GM20000 (cell line): ENCODE data around the gene CPXM2.

Source experiments
- DNase-seq: peaks from one replicate; pipeline ENCODE4 v3.0.0; 2012; ENCODE audit warnings: low spot score
- CTCF ChIP-seq: IDR thresholded peaks from 2 replicates; pipeline ENCODE4 v1.5.1; 2012; ENCODE audit warnings: mild to moderate bottlenecking, control low read depth; ENCODE audit errors: extremely low read depth, missing control alignments

Gene CPXM2

GRCh38 chr10:123863183-123863575 is 28.4 kb downstream of the CPXM2 start:
- DNase-seq: no peak
- no peak for TF ChIP-seq CTCF

GRCh38 chr10:123862421-123863182 is 29.0 kb downstream of the CPXM2 start:
- TF ChIP-seq CTCF: no peak
- DNase-seq: no peak

DNA sequence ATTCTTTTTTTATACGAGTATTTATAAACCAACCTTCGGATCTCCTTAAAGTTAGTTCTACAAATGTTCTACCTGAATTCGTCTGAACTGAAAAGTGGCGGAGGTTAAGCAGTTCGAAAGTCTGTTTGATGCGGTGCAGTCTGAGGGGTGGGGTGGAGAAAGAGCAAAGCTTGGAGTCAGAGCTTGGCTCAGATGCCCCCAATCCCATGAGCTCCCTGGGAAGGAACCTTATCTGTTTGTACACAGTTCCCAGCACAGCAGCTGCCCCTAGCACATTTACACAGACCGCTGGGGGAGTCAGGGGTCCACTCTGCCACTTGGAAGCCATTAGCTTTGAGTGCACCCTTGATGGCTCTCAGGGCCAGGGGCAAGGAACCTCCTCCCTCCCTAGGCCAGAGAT is 30.8 kb downstream of the CPXM2 start:
- DNase-seq: no peak
- TF ChIP-seq CTCF: no peak

GRCh38 chr10:123860209-123860608 is 31.4 kb downstream of the CPXM2 start:
- no peak for TF ChIP-seq CTCF
- no peak for DNase-seq

DNA sequence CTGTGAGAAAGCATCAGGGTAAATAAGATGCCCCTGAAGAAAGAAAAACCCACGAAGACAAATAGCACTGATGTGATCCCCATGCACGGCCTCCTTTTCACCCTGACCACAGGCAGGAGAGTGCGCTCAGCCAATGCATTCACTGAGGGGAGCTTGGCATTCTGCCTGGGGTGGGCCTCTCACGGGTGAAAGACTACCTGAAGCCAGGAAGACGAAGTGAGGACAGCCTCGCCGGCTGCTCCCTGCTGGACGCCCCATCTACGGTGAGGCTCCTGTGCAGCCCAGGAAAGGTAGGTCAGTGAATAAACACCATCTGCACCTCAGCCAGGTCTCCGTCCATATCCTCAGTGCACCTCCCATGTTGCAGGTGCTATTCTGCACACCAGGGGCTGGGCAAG is 32.0 kb downstream of the CPXM2 start:
- TF ChIP-seq CTCF: no peak
- DNase-seq: no peak

GRCh38 chr10:123858907-123859652 is 32.5 kb downstream of the CPXM2 start:
- no peak for DNase-seq
- no peak for TF ChIP-seq CTCF

GRCh38 chr10:123858077-123858681 is 33.4 kb downstream of the CPXM2 start:
- TF ChIP-seq CTCF: no peak
- no peak for DNase-seq
